ENCODE results near the gene PBLD. TPM values are rescaled to one million over a fixed set of nuclear protein-coding genes. Genes with fewer than 3 reads are reported as not detected.

Gene PBLD
- total RNA-seq, 1 experiment from 2014 or later, result 7.2 TPM

DNA sequence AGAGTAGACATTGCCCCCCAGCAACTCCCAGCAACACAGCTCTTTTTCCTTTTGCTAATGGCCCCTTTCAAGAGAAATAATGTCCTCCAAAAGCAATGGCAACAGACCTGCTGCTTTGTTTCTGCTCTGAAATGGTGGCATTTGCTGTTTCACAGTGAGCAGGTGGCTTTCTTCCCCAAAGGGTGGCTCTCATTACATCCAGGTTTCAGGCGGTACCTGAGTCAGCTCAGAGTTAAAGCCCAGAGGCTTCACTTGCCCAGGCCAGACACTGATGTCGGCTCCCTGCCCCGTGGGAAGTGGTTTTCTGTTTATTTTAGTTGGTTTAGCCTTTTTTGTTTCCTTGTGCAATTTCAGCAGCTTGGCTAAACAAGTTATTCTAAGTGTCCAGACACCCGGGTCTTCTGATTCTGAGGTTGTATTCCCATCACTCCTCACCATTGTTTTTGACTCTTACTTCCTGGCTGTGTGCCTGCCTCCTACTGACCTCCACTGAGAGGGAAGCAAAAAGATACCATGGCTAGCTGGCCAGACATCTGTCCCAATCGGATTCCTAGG lies 93.1 kb downstream of the PBLD start:
- Histone ChIP-seq H3K36me3 (ENCODE audit: insufficient read depth, low read length) (no peaks in the 10 kb centered on the region), H3K4me1 (ENCODE audit: low read length) (no peaks in the 10 kb centered on the region), H3K4me3 (ENCODE audit: low read length) (no peak overlapping the region), H3K9me3 (ENCODE audit: low read length) (no peaks in the 10 kb centered on the region), H4K20me1 (ENCODE audit: insufficient read depth, low read depth, low read length) (no peaks in the 10 kb centered on the region), H3K4me2 (ENCODE audit: low read depth, low read length, poor library complexity, severe bottlenecking) (no peak overlapping the region), H3K79me2 (ENCODE audit: low read length) (no peaks in the 10 kb centered on the region), H3K9ac (ENCODE audit: low read length) (no peak overlapping the region), H3K9me2 (replicated peaks; ENCODE audit: insufficient read depth, low read length) (no peaks in the 10 kb centered on the region), H3K27me3 (ENCODE audit: low read length) (no peaks in the 10 kb centered on the region), H3K27ac (ENCODE audit: low read length) (no peak overlapping the region), H2AFZ (ENCODE audit: low read length) (no peak overlapping the region)
- no peak for DNase-seq

DNA sequence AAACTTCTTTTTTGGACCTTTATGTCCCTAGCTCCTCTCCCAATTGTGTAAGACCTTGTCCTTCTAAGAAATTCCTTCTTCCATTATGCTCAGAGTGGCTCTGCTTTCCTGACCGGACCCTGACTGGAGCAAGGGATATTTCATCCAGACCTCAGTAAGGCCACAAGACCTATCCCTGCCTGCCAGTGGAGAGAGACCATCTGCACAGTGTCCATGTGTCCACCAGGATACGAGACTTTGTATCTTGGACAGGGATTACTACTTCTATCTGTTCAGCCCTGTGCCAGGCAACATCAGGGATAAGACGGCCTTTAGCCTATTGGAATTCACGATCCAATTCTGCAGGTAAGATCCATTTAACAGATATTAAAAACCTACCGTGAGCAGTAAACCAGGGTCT lies 93.7 kb downstream of the PBLD start:
- H3K36me3 ChIP-seq (ENCODE audit: insufficient read depth, low read length), result no peaks in the 10 kb centered on the region
- no peak overlapping the region for H2AFZ ChIP-seq (ENCODE audit: low read length)
- no peaks in the 10 kb centered on the region for H3K9me3 ChIP-seq (ENCODE audit: low read length)
- no peak overlapping the region for H3K9ac ChIP-seq (ENCODE audit: low read length)
- H3K27ac ChIP-seq (ENCODE audit: low read length), result no peak overlapping the region
- H3K9me2 ChIP-seq (replicated peaks; ENCODE audit: insufficient read depth, low read length), result no peaks in the 10 kb centered on the region
- no peak overlapping the region for H3K4me2 ChIP-seq (ENCODE audit: low read depth, low read length, poor library complexity, severe bottlenecking)
- H4K20me1 ChIP-seq (ENCODE audit: insufficient read depth, low read depth, low read length), result no peaks in the 10 kb centered on the region
- H3K79me2 ChIP-seq (ENCODE audit: low read length), result no peaks in the 10 kb centered on the region
- DNase-seq, result no peak
- H3K4me3 ChIP-seq (ENCODE audit: low read length), result no peak overlapping the region
- no peaks in the 10 kb centered on the region for H3K27me3 ChIP-seq (ENCODE audit: low read length)
- H3K4me1 ChIP-seq (ENCODE audit: low read length), result no peaks in the 10 kb centered on the region

DNA sequence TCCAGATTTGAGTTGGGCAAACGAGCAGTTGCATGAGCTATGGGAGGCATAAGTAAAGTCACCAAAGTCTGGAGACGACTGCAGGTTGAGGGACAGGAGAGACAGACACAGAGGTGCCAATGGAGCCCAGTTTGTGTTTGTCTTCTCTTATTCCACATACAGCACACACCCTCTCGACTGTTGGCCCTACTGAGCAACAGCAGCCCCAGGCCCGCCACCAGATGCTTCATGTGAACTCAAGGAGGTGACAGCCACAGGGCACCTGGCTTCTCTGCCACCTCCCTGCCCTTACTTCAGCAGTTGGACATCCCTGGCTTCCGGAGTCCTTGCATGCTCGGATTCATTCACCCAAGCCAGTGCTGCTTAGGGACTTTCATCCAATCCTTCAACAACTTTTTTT lies 94.4 kb downstream of the PBLD start:
- Histone ChIP-seq H3K4me1 (ENCODE audit: low read length) (no peaks in the 10 kb centered on the region), H3K27ac (ENCODE audit: low read length) (no peak overlapping the region), H3K79me2 (ENCODE audit: low read length) (no peaks in the 10 kb centered on the region), H4K20me1 (ENCODE audit: insufficient read depth, low read depth, low read length) (no peaks in the 10 kb centered on the region), H3K9me2 (replicated peaks; ENCODE audit: insufficient read depth, low read length) (no peaks in the 10 kb centered on the region), H3K4me2 (ENCODE audit: low read depth, low read length, poor library complexity, severe bottlenecking) (no peak overlapping the region), H3K36me3 (ENCODE audit: insufficient read depth, low read length) (no peaks in the 10 kb centered on the region), H3K4me3 (ENCODE audit: low read length) (no peak overlapping the region), H2AFZ (ENCODE audit: low read length) (no peak overlapping the region), H3K27me3 (ENCODE audit: low read length) (no peaks in the 10 kb centered on the region), H3K9ac (ENCODE audit: low read length) (no peak overlapping the region), H3K9me3 (ENCODE audit: low read length) (no peaks in the 10 kb centered on the region)
- DNase-seq, result no peak

DNA sequence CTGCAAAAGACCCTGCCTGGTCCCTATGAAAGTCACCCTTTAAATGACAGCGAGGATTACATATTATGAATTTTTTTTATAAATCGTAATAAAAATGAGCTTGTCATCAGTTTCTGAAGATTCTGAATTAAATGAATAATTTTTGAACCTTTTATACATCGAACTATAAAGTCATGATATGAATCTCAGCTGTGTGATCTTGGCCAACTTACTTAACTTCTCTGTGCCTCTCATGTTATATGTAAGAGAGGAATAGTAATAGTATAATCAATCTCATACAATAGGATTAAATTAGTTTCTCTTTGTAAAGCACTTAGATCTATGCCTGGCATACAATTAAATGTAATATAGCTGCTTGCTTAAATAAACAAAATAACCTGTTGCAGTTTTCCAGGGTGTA lies 95.6 kb downstream of the PBLD start:
- no peak for DNase-seq
- Histone ChIP-seq H3K79me2 (ENCODE audit: low read length) (no peaks in the 10 kb centered on the region), H4K20me1 (ENCODE audit: insufficient read depth, low read depth, low read length) (no peaks in the 10 kb centered on the region), H3K9me2 (replicated peaks; ENCODE audit: insufficient read depth, low read length) (no peaks in the 10 kb centered on the region), H3K27ac (ENCODE audit: low read length) (no peak overlapping the region), H3K4me3 (ENCODE audit: low read length) (no peak overlapping the region), H3K9ac (ENCODE audit: low read length) (no peak overlapping the region), H2AFZ (ENCODE audit: low read length) (no peak overlapping the region), H3K9me3 (ENCODE audit: low read length) (no peaks in the 10 kb centered on the region), H3K4me2 (ENCODE audit: low read depth, low read length, poor library complexity, severe bottlenecking) (no peak overlapping the region), H3K4me1 (ENCODE audit: low read length) (no peaks in the 10 kb centered on the region), H3K27me3 (ENCODE audit: low read length) (no peaks in the 10 kb centered on the region), H3K36me3 (ENCODE audit: insufficient read depth, low read length) (no peaks in the 10 kb centered on the region)

DNA sequence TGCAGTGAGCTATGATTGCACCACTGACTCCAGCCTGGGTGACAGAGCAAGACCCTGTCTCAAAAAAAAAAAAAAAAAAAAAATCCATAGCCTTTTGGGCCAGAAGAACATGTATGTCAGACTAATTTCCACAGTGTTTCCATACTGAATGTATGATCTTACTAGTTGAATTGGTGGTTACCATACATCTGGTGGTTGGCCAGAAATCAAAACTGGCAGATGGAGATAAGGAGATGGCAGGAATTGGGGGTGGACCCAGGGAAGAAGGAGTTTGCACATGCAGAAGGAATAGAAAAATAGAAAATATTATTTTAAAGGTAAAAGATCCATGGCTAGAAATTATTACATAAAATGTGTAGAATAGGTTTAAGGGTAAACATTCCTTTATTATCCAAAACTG lies 97.1 kb downstream of the PBLD start:
- Histone ChIP-seq H3K79me2 (ENCODE audit: low read length) (no peaks in the 10 kb centered on the region), H3K4me3 (ENCODE audit: low read length) (no peak overlapping the region), H3K27me3 (ENCODE audit: low read length) (no peaks in the 10 kb centered on the region), H3K9me3 (ENCODE audit: low read length) (no peaks in the 10 kb centered on the region), H3K4me1 (ENCODE audit: low read length) (peaks cover 13% of the 10 kb centered on the region), H4K20me1 (ENCODE audit: insufficient read depth, low read depth, low read length) (no peaks in the 10 kb centered on the region), H2AFZ (ENCODE audit: low read length) (no peak overlapping the region), H3K9me2 (replicated peaks; ENCODE audit: insufficient read depth, low read length) (no peaks in the 10 kb centered on the region), H3K9ac (ENCODE audit: low read length) (no peak overlapping the region), H3K27ac (ENCODE audit: low read length) (no peak overlapping the region), H3K4me2 (ENCODE audit: low read depth, low read length, poor library complexity, severe bottlenecking) (no peak overlapping the region), H3K36me3 (ENCODE audit: insufficient read depth, low read length) (no peaks in the 10 kb centered on the region)
- DNase-seq, result no peak

DNA sequence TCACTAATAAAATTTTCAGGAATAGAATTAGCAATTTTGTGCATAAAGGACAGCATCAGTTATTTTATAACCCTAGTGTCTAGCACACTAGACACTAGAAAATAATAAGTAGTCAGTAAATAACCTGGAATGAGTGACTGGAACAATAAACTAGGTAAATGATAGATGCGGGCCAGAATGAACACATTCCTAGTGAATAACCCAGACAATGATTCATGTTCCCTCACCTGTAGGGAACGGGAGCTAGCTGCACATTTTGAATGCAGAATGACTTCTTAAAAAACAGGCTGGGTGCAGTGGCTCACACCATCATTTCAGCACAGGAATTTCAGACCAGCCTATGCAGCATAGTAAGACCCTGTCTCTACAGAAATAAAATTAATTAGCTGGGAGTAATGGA lies 97.6 kb downstream of the PBLD start:
- no peak overlapping the region for H3K27ac ChIP-seq (ENCODE audit: low read length)
- H3K9ac ChIP-seq (ENCODE audit: low read length), result no peak overlapping the region
- no peak overlapping the region for H3K4me3 ChIP-seq (ENCODE audit: low read length)
- no peaks in the 10 kb centered on the region for H3K36me3 ChIP-seq (ENCODE audit: insufficient read depth, low read length)
- no peak for DNase-seq
- H3K79me2 ChIP-seq (ENCODE audit: low read length), result no peaks in the 10 kb centered on the region
- H3K9me2 ChIP-seq (replicated peaks; ENCODE audit: insufficient read depth, low read length), result no peaks in the 10 kb centered on the region
- H4K20me1 ChIP-seq (ENCODE audit: insufficient read depth, low read depth, low read length), result no peaks in the 10 kb centered on the region
- no peak overlapping the region for H3K4me2 ChIP-seq (ENCODE audit: low read depth, low read length, poor library complexity, severe bottlenecking)
- no peaks in the 10 kb centered on the region for H3K9me3 ChIP-seq (ENCODE audit: low read length)
- peaks cover 13% of the 10 kb centered on the region for H3K4me1 ChIP-seq (ENCODE audit: low read length)
- H2AFZ ChIP-seq (ENCODE audit: low read length), result no peak overlapping the region
- H3K27me3 ChIP-seq (ENCODE audit: low read length), result no peaks in the 10 kb centered on the region

DNA sequence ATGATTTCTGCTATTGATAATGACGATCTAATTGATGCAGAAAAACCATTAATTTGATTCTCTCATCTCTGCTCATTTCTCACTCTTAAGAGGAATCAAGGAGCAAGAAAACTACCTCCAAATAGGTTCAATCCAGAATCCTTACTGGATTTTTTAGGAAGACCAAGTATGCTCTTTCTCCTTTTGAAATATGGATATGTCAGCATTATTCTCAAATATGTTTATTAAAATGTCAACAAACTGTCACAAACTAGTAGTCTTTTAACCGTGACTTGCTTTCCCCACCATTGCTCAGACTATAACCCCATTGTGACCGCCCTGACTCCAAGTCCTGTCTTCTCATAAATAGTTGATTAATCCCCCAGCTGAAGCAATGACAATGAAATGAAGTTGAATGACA lies 99.7 kb downstream of the PBLD start:
- no peak overlapping the region for H3K27ac ChIP-seq (ENCODE audit: low read length)
- DNase-seq, result no peak

More for the DNA sequence above, 99.7 kb downstream of the PBLD start:
- Histone ChIP-seq H3K9ac (ENCODE audit: low read length) (no peak overlapping the region), H3K27me3 (ENCODE audit: low read length) (no peaks in the 10 kb centered on the region), H3K36me3 (ENCODE audit: insufficient read depth, low read length) (no peaks in the 10 kb centered on the region), H2AFZ (ENCODE audit: low read length) (no peak overlapping the region), H3K4me1 (ENCODE audit: low read length) (peaks cover 13% of the 10 kb centered on the region), H4K20me1 (ENCODE audit: insufficient read depth, low read depth, low read length) (no peaks in the 10 kb centered on the region), H3K4me2 (ENCODE audit: low read depth, low read length, poor library complexity, severe bottlenecking) (no peak overlapping the region), H3K9me2 (replicated peaks; ENCODE audit: insufficient read depth, low read length) (no peaks in the 10 kb centered on the region), H3K4me3 (ENCODE audit: low read length) (no peak overlapping the region), H3K79me2 (ENCODE audit: low read length) (no peaks in the 10 kb centered on the region), H3K9me3 (ENCODE audit: low read length) (no peaks in the 10 kb centered on the region)
